NCI-H748 treated with DMSO at 0.1 percent for 48 hours (cell line): ENCODE measurements around the gene ERLIN1.
A peak's percentile ranks its signal among the peaks of the same experiment; 100 is the strongest.
"Not testable (repeated sequence)": the region's sequence is repeated elsewhere in the genome, so short reads cannot be mapped to it uniquely, and the experiment has no call there.

ENCODE experiments used
- DNase-seq: peaks from one replicate; lab custom pipeline; 2025; lab: John Stamatoyannopoulos, UW

ERLIN1 gene

DNA sequence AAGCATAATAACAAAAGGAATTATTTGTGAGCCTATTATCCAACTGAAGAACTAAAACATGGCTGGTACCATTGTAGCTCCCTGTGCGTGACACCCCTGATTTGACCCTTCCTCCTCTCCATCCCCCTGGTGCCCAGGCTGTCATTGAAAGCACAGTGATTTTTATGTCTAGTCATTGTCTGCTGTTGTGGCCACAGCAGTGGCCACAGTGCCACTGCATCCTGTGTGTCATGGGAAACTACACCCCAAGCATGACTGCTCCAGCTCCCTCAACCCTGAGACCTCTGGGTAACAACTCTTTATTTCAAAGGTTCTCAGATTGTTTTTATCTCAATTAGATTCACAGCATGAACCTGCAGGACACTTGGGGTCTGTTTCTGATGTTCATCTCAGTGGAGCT is 52.0 kb downstream of the ERLIN1 start:
- no peak for DNase-seq

DNA sequence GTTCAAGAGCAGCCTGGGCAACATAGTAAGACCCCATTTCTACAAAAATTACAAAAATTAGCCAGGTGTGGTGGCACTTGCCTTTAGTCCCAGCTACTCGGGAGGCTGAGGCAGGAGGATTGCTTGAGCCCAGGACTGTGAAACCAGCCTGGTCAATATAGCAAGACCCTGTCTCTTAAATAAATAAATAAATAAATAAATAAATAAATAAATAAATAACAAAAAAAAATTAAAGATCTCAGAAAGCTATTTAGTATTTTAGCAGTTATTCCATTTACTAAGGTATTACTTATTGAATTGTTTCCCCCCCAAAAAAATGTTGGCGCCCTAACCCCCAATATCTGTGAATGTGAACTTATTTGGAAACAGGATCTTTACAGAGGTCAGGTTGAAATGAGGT is 53.4 kb downstream of the ERLIN1 start:
- DNase-seq, result no peak

DNA sequence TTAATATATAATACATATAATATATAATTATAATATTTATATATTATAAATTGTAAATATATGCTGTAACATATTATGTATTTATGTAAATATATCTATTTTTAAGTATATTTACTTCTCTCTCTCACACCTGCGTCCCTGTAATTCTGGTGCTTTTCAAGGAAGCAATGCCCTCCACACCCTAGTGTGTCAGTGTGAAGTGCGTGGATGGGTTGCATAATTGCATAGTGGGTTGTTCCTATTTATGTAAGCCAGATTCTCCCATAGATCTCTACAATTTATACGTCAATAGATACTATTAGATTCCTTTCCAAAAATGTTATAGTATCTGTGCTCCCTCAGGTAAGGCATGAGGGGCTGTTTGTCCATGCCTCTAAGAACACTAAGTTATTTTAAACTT is 54.3 kb downstream of the ERLIN1 start:
- DNase-seq, result no peak

DNA sequence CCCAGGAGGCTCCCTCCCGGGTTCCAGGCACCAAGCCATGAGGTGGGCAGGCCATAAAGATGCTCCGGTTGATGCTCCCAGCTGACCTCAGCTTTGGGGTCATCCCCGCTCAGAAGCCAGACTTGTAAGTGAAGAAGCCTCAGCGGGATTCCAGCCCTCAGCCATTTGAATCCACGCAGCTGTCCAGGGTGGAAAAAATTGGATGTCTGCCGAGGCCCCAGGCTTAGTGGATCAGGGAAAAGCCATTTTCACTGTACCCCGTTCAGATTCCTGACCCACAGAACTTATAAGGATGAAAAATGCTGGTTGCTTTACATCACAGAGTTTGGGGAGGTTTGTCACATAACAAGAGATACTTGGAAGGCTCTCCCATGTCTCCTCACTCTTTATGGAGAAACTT is 55.0 kb downstream of the ERLIN1 start:
- DNase-seq, result no peak

DNA sequence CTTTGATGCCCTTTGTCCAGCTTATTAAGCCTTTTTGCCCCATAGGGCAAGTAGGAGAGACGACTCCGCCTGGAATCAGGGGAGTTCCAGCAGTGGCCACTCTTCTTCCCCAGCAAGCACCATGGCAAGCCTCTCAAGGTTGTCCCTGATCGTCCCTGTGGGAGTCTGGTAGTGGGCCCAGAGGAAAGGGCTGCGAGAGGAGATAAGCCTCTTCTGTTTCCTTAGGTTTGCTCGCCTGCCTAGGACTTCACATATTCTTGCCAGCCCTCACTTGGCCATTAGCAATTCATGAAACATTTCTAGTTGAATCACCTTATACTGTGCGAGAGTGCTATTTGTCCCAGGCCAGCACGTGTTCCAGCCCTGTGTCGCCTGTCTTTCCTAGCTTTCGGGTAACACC is 56.4 kb downstream of the ERLIN1 start:
- DNase-seq, result no peak

DNA sequence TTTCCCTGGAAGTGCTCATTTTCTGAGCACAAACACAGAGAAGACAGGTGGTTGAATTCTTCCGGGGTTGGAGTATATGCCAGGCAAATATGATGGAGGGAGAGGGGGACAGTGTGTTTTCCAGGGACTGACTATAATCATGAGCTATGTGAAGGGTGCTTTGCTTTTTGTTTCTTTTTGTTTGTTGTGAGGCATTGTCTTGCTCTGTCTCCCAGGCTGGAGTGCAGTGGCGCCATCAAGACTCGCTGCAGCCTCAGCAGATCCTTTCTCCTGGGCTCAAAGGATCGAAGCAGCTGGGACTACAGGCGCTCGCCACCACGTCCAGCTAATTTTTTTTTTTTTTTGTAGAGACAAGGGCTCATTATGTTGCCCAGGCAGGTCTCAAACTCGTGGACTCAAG is 56.9 kb downstream of the ERLIN1 start:
- DNase-seq, result no peak

DNA sequence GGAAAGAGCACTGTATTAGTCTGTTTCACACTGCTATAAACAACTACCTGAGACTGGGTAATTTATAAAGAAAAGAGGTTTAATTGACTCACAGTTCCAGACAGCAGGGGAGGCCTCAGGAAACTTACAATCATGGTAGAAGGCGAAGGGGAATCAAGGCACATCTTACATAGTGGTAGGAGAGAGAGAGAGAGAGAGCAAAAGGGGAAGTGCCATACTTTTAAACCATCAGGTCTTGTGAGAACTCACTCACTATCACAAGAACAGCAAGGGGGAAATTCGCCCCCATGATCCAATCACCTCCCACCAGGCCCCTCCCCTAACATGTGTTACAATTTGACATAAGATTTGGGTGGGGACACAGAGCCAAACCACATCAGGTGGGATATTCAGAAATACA is 60.5 kb downstream of the ERLIN1 start:
- DNase-seq, result not testable (repeated sequence)

DNA sequence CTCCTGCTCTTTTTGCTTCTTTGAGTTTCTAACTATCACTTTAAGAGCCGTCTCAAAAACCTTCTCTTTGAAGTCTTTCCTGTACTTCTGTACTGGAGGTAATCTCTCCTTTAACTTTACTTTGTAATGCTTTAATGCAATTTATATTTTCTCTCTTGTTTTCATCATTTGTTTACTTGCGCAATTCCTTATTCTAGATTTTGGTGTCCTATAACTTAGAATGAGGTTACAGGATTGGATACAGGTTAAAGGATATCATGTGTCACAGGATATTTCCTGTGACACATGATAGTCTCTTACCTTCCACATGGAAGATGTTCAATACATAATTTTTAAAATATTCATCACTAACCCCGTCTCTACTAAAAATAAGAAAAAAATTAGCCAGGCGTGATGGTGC is 61.7 kb downstream of the ERLIN1 start:
- DNase-seq, result no peak

DNA sequence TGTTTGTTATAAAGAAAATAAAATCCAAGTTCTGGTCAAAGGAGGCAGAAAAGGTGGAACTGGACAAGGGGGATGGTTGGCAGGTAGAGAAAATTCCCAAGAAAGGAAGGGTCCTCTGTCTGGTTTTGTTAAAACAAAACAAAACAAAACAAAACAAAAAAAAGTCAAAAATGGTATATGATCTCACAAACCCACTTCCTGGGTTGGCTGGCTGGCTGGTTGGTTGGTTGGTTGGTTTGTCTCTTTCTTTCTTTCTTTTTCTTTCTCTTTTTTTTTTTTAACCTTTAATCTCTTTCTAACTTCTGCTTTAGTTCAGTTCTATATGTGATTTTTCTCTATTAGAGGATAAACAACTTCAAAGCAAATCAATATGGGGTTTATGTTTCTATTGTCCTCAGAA is 63.0 kb downstream of the ERLIN1 start:
- no peak for DNase-seq

DNA sequence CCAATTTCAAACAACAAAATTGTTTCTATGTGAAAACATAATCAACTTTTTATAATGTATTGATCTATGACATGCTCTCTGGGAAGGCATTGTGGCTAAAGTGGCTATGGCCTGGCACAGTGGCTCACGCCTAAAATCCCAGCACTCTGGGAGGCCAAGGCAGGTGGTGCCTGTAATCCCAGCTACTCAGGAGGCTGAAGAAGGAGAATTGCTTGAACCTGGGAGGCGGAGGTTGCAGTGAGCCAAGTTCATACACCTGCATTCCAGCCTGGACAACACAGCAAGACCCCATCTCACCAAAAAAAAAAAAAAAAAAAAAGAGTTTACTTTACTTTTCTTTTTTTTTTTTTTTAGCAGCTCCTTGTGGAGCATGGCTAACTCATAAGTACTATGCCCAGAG is 65.3 kb downstream of the ERLIN1 start:
- DNase-seq, result no peak

DNA sequence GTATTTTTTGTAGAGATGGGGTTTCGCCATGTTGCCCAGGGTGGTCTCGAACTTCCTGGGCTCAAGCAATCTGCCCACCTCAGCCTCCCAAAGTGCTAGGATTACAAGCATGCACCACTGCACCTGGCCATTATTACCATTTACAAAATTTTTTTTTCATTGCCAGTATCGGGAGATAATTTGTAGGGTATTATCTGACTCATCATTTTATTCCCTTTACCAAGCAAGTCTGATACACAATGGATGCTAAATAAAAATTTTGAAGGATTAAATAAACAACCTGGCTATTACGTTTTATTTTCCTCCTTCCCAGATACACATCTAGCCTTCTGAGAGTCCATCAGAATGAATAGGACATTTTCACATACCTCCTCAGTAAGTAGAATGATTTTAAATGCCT is 66.1 kb downstream of the ERLIN1 start:
- DNase-seq, result no peak

DNA sequence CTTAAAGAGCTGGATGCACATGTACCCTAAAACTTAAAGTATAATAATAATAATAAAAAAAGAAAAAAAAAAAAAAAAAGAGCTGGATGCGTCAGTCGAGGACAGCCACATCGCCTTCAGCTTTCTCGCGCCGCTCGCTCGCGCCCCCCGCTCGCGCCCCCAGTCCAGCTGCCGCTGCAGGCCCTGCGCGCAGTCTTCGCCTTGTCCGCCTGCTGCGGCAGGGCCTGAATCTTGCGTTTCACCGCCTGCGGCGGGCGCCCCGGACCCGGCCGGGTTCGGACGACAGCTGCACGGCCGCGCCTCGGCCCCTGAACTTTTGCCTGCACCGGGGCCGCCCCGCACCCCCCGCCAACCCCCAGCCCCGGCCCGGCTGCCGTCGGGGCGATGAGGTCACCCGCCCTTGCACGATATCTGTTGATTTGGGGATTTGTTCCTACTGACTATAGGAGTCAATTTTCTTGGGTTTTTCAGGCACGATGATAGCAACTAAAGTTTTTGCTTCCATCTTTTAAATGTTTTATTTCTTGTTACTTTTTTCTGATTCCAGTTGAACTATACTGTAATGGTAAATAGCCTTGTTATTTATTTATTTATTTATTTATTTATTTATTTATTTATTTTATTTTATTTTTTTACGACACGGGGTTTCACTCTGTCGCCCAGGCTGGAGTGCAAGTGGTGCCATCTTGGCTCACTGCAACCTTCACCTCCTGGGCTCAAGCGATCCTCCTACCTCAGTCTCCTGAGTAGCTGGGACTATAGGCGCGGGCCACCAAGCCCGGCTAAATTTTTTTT is 70.7 kb downstream of the ERLIN1 start:
- DNase-seq, result no peak

DNA sequence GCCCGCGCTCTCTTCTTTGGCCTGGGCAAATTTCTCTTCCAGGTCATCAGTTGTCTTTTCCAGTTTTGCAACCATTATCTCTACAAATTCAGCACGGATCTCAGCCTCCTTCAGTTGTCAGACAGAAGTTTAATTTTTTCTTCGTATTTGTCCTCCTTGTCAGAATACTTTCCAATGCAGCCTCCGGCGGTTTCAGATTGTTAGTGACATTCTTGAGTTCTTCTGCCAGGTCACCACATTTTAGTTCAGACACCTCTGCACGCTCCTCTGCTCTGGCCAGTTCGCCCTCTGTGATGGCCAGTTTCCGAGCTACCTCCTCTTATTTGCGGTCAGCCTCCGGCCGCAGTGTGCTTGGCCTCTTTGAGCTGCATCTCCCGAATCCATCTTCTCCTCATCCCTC is 71.4 kb downstream of the ERLIN1 start:
- DNase-seq, result no peak

DNA sequence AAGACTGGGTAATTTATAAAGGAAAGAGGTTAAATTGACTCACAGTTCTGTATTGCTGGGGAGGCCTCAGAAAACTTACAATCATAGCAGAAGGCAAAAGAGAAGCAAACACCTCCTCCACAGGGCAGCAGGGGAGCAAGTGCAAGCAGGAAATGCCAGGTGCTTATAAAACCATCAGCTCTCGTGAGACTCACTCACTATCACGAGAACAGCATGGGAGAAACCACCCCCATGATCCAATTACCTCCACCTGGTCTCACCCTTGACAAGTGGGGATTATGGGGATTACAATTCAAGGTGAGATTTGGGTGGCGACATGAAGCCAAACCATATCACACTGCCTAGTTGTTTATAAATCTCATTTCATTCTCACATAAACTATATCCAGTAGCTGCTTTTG is 76.2 kb downstream of the ERLIN1 start:
- DNase-seq, result no peak

DNA sequence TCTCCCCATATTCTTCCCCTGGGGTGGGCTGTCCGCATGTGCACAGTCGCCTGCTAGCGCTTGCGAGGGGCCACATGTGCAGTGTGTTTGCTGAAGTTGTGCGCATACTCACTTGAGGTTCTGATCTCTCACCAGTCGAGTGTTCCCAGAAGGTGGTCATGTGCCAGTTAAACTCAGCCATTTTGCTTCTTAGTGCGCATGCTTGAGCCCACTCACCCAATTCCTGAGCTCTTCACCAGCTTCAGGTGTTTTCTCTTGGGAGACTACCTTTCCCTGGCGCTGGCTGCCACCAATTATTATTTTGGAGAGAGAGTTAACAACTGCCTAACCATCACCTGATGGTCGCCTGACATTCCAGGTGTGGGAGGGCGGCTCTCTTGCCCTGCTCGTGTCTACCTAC is 79.0 kb downstream of the ERLIN1 start:
- DNase-seq, result no peak

DNA sequence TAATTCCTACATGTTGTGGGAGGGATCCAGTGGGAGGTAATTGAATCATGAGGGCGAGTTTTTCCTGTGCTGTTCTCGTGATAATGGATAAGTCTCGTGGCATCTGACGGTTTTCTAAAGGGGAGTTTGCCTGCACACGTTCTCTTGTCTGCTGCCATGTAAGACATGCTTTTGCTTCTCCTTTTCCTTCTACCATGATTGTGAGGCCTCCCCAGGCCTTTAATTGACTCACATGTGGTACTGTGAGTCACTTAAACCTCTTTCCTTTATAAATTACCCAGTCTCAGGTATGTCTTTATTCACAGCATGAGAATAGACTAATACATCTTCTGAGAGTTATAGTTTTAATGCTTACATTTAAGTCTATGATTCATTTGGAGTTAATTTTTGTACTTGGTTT is 81.5 kb downstream of the ERLIN1 start:
- DNase-seq, result no peak

DNA sequence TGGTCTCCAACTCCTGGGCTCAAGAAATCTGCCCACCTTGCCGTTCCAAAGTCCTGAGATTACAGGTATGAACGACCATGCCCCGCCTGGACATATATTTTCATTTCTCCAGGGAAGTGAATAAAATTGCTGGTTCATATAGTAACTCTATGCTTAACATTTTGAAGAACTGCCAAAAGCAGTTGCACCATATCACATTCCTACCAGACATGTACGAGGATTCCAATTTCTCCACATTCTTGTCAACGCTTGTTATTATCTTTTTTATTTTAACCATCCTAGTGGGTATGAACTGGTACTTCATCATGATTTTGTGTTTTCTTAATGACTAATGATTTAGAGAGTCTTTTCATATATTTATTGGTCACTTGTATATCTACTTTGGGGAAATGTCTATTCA is 82.2 kb downstream of the ERLIN1 start:
- no peak for DNase-seq

DNA sequence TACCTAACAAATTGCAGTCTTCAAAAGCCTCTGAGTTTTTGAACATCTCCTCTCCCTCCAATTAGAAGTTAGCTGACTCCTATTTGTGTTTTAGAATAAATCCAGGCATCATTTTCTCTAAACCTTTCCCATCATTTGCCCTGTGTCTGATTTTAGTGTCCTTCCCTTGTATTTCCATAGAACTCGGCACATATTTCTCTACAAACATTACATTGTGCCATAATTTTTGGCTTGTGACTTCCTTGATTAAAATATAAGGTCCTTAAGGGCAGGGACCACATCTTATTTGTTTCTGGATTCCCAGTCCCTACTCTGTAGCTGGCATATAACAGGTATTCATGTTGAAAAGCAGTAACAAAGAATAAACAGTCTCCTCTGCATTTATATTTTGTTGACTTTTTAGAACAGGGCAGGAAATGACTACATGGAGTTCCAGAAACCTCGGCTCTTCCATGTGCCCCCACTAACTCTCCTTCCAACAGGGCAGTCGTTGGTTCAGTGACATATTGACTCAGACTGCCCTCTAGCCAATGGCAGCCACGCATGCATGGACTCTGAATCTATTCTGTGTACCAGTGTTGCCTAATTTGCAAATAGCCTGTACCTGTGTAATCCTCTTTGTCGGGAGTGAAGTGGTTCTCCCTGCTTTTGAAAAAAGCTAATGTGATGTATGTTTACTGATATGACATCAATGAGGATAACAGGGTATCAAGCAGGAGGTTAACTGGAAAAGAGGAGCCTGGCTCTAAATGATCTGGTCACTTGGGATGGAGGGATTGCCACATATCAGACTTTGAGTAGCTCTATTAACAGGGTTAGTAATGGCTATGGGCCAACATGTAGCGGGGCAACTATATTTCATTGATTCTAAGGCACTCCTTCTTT is 84.4 kb downstream of the ERLIN1 start:
- DNase-seq, result peak; percentile 5

DNA sequence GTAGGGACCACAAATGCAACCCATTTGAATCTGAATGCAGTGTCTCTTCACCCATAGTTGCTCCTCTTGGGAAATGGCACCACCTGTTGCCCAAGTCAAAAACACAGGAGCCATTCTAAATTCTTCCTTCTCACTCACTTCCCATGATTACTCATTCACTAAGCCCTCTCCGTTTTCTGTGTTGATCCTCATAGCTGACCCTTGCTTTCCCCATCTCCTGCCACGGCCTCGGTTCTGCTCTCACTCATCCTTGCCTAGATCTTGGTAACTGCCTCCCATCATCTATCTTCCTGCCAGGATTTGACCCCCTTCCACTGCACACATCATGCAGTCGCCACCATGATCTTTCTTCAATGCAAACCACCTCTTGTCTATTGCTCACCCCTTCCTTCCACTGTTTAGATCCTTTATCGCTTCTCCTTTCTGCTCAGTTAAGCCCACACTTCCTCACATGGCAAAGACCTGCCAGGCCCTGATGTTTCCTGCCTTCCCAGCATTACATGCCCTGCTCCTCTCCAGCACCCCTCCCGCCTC is 85.1 kb downstream of the ERLIN1 start:
- no peak for DNase-seq
